ENCODE measurements around the gene UBE2S.
"Not testable (repeated sequence)": the region's sequence is repeated elsewhere in the genome, so short reads cannot be mapped to it uniquely, and the experiment has no call there.

UBE2S gene

DNA sequence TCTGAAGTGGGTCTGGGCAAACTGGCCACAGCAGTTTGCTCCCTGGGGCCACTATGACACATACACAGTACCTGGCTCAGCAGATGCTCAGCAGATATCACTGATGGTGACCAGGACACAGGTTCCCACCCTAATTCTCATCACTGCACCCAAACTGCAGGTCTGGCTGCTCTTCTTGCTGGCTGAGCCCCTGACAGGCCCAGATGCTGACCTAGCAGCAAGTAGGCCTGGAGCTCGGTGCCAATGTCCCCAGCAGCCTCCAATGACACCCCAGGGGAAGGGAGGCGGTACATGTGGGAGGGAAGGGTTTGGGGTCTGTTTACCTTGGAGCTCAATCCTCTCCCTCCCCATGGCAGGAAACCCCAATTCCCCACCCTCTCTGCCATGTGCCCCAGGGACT, 5.1 kb downstream of the UBE2S start:
- DNase-seq, result no peak

DNA sequence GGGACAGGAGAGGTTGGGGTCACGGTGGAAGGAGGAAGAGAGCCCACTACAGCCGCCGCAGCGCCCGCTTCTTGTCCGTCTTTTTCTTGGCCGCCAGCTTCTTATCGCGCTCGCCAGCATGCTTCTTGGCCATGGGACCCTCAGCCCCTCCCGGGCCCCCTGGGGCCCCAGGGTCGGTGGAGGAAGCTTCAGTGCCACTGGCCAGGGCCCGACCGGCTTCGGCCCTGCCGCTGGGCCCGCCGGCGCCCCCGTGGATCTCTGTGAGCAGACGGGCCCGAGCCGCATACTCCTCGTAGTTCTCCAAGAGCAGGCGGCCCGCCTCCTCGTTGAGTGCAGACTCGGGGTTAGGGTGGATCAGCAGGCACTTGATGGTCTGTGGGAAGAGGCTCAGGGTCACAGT, 6.2 kb downstream of the UBE2S start:
- DNase-seq, result not testable (repeated sequence)

DNA sequence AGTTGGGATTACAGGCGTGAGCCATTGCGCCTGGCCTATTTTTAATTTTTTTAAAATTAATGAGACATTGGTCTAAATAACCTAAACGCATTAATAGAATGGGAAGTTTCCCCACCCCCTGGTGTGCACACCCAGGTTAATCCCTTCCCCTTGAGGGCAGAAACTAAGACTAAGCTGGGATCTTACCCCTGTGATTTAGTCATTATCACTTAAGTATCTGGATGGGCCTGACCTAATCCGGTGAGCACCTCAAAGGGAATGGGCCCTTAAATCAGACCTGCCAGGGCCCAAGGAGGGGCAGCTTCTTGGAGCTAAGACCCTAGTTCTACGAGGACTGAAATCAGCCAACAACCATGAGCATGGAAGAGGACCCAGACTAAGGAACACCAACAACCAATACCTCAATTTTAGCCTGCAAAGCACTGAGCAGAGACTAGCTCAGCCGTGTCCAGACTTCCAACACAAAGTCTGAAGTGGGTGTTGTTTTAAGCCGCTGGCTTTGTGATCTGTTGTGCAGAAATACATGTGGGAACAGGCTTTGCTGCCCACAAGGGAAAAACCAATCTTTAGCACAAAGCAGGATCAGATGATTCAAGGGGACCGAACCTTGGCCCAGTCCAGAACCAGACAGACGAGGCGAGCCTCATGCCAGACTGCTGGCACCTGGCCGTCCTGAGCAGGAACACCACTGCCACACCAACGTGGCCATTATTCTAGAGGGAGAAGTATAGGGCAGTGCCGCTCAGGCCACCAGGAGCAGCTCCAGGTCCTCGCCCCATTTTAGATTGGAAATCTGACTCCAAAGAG, 7.1 kb downstream of the UBE2S start:
- no peak for DNase-seq

DNA sequence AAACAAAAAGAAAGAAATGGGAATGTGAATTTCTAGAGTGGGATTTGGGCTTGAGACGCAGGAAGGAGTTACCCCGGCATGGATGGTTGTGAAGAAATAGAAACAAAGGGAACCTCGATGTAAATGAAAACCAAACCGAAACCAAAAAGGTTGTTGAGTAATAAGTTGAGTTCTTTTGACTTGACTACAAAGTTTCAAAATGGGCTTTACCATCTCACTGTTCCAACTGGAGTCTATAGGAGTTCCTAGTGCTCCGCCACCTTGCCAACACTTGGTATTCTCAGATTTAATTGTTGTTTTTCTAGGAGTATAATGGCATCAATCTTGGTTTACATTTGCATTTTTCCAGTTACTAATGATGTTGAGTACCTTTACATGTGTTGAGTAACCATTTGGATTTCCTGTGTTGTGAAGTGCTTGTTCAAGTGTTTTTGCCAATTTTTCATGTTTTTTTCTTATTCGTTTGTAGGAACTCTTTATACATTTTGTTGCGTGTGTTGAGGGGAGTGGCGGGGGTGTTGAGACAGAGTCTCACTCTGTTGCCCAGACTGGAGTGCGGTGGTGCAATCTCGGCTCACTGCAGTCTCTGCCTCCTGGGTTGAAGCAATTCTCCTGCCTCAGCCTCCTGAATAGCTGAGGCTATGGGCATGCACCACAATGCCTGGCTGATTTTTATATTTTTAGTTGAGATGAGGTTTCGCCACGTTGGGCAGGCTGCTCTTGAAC, 9.2 kb downstream of the UBE2S start:
- DNase-seq, result no peak

DNA sequence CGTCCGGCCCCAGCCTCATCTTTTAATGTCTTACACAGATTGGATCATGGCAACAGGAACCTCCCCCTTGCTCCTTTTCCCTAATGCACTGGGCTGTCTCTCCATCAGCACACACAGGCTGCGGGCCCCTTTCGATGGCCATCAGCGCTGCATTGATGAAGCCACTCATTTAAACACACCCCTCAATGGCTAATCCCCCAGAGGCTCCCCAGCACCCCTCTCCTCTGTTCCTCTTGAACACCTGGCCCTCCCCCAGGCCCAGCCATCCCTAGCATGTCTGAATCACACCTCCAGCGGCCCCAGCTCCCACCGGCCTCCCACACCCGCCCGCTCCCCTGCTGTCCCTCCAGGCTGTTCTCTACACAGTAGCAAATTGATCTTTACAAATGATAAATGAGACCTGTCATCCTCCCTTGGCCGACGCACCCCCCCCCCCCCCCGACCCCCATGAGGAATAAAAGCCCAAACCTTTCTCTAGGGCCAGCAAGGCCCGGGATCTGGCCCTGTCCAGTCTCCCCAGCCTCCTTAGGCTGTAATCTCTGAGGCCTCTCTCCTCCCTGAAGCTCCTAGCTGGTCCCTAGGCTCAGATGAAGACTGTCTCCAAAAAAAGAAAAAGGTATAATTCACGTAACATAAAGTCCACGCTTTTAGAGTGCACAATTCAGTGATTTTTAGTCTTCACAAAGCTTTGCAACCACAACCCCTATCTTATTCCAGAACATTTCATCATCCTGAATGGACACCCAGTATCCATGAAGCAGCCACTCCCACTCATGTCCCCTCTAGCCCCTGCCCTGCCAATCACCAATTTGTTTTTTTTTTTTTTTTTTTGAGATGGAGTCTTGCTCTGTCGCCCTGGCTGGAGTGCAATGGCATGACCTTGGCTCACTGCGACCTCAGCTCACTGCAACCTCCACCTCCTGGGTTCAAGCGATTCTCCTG, 14.5 kb downstream of the UBE2S start:
- no peak for DNase-seq

DNA sequence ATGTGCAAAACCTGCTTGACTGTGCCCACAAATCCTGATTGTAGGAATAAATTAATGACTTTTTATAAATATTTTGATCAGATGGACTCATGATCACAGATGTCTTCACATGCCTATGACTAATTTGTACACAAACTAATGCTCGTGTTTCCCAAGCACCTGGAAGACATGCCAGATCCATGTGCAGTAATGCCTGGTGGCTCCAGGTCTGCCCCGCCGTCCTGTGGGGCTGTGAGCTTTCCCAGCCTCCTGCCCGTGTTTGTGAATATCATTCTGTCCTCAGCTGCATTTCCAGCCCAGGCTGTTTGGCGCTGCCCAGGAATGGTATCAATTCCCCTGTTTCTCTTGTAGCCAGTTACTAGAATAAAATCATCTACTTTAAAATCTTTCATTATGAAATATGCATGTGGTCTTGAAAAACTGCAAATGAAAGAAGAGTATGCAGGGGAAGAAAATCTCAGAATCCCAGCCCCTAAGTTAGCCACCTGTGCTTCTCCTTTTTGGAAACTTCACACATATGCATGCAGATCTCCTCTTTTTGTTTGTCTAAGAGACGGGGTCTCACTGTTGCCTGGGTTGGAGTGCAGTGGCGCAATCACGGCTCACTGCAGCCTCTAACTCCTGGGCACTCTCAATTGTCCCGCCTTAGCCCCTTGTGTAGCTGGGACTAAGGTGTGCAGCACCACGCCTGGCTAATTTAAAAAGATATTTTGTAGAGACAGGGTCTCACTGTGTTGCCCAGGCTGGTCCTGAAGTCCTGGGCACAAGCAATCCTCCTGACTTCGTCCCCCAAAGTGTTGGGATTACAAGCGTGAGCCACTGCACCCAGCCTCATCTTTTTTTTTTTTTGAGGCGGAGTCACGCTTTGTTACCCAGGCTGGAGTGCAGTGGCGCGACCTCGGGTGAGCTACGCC, 15.6 kb downstream of the UBE2S start:
- DNase-seq, result no peak

DNA sequence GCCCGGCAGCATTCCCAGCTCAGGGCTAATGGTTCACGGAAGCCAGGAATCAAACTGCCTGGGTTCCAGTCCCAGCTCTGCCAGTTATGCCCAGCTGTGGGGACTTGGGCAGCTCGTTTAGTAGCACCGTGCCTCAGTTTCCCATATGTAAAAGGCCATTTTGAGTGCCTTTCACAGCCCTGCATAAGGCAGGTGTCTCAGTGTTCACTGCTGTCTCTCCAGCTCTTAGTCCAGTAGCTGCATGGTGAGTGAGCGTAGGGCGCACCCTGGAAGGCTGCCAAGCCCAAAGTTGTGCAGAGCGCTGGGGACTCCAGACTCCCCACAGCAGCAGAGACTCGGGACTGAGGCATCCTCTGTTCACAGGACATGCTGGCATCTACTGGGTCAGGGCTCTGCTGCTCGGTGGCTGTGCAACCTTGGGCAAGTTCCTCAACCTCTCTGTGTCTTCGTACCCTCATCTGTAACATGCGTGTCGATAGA, 16.4 kb downstream of the UBE2S start:
- no peak for DNase-seq

DNA sequence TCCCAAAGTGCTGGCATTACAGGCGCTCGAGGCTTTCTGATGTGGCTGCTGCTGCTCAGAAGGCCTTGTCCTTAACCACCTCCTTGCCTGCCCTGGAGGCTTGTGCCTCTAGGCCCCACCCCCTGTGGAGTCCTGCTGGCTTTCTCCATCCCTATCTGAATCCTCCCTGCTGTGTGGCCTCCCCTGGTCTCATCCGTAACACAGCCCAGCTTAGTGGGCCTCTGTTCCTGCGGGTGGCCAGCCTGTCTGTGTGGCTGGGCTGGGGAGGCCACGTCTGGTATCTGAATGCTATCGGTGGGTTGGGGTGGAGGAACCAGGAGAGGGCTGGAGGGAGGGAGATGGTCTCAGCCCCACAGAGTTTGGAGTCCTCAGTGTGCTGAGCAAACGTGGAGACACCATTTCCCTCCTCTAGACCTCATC, 17.1 kb downstream of the UBE2S start:
- DNase-seq, result no peak

DNA sequence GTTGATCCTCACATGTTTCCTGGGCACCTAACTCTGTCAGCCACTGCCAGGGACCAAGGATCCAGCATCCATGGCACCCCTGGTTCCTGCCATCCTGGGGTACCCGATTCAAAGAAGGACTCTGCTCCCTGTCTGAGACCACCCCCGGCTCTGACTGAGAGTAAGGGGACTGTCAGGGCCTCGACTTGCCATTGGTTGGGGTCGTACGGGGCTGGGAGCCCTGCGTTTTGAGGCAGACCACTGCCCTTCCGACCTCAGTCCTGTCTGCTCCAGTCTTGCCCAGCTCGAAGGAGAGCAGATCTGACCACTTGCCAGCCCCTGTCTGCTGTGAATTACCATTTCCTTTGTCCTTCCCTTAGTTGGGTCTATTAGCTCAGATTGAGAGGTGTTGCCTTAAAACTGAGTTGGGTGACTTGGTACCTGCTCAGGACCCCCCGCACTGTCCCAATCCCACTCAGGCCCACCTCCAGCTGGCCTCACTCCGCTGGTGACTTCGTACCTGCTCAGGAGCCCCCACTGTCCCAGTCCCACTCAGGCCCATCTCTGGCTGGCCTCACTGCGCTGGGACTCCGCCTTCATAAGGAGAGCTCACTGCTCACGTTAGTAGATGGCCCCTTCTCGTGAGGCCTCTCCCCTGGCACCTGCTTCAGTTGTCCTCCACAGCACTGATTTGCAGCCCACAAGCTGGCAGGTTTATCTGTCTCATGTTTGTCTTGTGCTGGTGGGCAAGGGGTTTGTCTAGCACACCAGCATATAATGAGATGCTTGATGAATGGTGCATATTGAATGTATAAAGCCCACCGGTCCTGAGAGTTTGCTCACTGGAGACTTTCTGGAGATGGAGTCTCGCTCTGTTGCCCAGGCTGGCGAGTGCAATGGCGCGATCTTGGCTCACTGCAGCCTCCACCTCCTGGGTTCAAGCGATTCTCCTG, 17.9 kb downstream of the UBE2S start:
- DNase-seq, result no peak

DNA sequence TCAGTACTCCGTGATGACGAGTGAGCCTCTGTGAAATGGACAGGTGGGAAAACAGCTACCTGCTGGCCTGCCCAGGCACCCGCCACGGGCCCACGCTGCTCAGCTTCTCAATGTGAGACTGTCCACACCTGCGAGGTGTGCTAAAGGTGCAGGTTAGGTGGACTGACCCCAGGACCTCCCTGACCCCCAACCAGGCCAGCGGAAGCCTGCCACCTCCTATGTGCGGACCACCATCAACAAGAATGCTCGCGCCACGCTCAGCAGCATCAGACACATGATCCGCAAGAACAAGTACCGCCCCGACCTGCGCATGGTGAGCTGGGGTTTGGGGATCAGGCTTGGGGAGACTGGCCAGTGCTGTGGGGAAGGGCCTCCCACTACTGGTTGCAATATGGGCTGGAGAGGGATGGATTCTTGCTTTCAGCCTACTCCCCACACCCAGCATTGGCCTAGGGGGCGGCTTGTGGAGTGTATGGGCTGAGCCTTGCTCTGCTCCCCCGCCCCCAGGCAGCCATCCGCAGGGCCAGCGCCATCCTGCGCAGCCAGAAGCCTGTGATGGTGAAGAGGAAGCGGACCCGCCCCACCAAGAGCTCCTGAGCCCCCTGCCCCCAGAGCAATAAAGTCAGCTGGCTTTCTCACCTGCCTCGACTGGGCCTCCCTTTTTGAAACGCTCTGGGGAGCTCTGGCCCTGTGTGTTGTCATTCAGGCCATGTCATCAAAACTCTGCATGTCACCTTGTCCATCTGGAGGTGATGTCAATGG, 19.7 kb downstream of the UBE2S start:
- DNase-seq, result no peak

DNA sequence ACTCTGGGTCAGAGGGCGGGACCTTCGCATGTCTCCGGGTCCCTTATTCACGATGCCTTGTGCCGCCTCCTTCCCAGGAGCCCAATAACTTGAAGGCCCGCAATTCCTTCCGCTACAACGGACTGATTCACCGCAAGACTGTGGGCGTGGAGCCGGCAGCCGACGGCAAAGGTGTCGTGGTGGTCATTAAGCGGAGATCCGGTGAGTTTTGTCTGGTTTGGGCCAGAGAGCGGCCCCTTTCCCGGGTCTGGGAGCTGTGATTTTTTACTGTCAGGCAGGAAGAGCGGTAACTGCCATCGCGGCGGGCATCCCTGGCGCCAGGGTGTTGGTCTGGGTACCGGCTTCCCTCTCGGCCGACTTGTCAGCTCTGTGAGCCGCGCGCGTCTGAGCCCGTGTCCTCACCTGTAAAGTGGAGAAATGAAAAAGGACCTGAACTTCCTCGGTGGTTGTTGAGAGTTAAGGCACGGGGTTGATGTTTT, 21.1 kb downstream of the UBE2S start:
- DNase-seq, result no peak

DNA sequence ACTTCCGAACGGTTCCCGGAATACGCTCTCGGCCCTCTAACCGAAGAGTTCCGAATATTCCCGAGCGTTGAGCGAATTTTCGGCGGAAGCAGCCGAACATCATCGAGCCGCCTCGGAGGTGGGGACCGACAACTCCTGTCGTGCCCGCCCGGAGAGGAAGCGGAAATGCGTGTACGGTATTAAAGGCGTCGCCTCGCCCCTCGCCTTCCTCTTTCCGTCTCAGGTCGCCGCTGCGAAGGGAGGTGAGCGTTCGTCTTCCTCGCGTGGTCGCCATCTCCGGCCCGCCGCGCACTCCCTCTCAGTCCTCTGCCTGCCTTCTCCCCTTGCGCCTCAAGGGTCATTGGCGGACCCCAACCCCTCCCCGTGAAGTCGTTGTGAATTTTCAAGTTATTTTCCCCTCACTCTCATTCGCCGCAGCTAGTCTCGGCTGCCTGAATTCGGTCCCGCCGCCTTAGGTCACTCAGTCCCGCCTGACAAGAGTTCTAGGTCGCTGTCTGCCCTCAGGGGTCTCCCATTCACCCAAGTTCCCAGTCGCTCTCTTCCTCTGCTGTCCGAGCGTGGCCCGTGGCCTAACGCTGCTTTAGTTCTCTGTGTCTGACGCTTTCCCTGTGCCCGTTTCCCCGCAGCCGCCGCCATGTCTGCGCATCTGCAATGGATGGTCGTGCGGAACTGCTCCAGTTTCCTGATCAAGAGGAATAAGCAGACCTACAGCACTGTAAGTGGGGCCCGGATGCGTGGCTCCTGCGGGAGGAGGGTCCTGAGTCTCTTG, 21.7 kb downstream of the UBE2S start, which contains the start of gene RPL28:
Gene RPL28, plus strand, starts transcription at position 209 of the 769 bp plus-strand sequence. Its CDS starts 426 bp downstream, at position 635.
- peak; percentile 89 for DNase-seq

DNA sequence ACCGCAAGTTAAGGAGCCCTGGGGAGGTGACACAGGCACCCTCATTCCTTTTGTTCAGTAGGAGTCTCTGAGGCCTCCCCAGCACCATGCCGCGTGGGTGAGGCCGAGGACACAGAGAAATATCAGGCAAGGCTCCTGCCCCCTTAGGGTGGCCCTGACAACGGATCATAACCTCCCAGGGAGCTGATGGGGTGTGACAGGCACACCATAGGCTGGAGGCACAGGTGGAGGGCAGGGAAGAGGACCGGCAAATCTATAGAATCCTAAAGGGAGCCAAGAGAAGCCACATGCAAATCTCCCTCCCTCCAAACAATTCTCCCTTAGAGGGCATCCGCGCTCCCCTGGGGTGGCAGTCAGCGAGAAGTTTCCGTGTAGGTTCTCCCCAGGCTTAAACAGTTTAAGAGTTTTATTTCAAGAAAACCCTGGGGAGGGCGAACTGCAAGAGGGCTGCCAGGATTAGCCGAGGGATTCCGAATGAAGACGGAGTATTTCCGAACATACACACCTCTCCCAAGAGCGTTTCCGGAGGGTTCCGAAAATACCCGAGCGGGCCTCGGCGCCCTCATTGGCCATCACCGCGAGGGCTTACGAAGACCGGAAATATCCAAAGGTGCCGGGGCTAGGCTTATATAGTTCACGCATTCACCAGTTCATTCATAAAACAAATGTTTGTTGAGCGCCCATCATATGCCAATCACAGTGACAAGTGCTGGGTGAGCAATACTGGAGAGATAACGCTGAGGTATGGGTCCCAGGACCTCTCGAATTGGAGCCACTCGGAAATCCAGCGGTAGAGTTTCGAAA, 22.5 kb downstream of the UBE2S start:
- peak; percentile 72 for DNase-seq

DNA sequence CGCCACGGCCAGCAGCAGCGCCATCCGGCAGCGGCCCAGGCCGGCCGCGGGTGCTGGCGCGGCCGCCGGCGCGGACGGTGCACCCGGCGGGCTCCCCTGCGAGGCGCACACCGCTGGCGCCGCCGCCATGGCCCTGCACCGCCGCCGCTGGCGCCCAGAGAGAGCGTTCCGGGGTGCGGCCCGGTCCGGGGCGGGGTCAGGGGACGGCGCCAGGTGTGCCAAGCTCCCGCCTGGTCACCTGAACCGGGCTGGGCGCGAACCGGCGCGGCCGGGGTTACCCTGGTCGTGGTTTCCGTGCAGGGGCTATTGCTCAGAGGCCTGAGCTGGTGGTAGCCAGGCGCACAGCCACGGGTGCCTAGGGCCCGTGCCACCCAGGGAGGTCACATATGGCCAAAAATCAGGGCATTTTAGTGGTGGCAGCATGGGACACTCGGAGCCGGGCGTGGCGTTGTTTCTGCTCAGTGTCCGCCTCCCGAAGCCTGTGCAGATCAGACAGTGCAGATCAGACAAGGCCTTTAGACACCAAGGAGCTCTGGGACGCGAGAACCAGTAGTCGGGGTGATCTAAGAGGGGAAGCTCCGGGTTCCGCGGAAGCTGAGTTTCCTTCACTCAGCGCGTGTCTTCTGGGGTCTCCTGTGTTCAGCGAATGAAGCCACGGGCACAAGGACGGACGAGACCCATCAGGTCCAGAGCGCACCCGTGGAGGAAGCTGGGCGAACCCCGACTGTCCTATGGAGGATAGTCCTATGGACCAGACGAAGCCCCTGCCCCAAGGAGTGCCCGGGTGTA, 23.3 kb downstream of the UBE2S start, which contains the start of gene TMEM238:
Gene TMEM238, minus strand, starts transcription at position 162 of the 789 bp plus-strand sequence. Its CDS starts 33 bp downstream, at position 129.
- DNase-seq, result no peak

DNA sequence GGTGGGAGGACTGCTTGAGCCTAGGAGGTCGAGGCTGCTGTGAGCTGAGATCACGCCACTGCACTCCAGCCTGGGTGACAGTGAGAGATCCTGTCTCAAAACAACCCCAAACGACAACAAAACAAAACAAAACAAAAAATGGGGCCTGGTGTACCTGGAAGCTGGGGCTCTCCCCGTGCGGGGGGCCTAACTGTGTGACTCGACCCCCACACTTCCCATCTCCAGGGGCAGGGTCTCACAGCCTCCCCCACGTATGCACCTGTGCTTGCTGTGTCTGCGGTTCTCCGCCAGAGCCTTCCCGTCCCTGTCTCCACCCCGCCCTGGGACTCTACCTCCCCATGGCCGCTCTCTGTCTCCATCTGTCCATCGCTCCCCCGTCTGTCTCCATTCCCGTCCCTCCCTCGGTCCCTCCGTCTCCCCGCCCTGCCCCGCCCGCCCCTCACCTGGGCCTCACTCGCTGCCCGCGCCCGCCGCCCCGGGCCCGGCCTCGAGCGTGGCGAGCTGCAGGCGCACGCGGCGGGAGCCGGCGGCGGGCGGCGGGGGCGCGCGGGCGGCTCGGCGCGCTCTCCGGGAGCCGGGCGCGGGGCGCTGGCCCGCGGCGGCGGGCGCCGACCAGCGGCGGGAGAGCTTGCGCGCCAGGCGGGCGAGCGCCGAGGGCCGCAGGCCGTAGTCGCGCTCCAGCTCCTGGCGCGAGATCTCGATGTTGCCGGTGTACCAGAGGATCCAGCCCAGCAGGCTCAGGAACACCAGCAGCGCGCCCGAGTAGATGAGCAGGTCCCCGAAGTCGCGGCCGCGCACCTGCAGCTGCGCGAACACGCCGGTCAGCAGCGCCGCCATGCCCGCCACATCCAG, 24.1 kb downstream of the UBE2S start:
- DNase-seq, result no peak

DNA sequence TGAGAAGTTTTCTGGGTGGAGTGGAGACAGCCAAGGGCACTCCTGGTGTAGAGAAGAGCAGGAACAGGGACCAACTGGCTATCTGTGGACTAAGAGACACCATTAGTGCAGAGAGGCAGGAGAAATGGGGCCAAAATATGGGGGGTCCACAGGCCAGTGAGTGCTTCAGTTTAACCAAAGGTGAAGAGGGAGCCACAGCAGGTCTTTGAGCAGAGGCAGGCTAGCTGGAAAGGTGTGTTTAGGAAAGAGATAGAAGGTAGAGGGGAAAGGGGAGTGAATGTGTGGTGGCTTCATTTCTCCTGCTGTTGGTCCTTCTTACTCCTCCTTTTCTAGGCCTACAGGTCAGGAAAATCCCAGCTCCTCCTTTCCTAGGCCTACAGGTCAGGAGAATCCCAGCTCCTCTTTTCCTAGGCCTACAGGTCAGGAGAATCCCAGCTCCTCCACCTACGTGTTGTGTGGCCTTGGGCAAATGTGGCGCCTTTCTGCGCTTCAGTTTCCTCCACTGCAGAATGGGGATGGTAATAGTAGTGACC, 25.0 kb downstream of the UBE2S start:
- no peak for DNase-seq
